Body of pancreas (tissue), 4 donors: ENCODE data around the gene CADM1. TPM values are rescaled to one million over a fixed set of nuclear protein-coding genes. Genes with fewer than 3 reads are reported as not detected.

Source experiments
- ATAC-seq: fragments of 150-250 bp; one replicate; pipeline ENCODE4 v1.9.1; 2016
- DNase-seq, 4 donors: peaks; one replicate each; pipeline ENCODE4 v3.0.0-alpha.2; 2019
- H3K27ac ChIP-seq, 4 donors: fragments of 200-600 bp; sonication (generic); 1 replicate in 3 of 4; 2 replicates in 1 of 4; pipeline versions ENCODE4 v1.5.1 to v1.6.1; 2016 to 2019; ENCODE audit warnings: mild to moderate bottlenecking in 1 of 4, mixed read lengths in 1 of 4, moderate library complexity in 1 of 4
- H3K27me3 ChIP-seq, 2 donors: fragments of 200-600 bp; sonication (generic); one replicate each; pipeline ENCODE4 v1.6.0; 2016; ENCODE audit warnings: mild to moderate bottlenecking in 1 of 2
- H3K36me3 ChIP-seq, 2 donors: fragments of 200-600 bp; sonication (generic); replicated peaks in 1 of 2; 2 replicates each; pipeline ENCODE4 v1.5.1; 2016; ENCODE audit warnings: low read depth in 2 of 2; ENCODE audit not compliant: insufficient read depth in 1 of 2
- H3K4me1 ChIP-seq: fragments of 200-600 bp; sonication (generic); one replicate; pipeline ENCODE4 v1.6.0; 2016
- H3K4me3 ChIP-seq, 2 donors: fragments of 200-600 bp; sonication (generic); 1 replicate in 1 of 2; 2 replicates in 1 of 2; pipeline ENCODE4 v1.5.1; 2016 to 2019
- H3K9me3 ChIP-seq, 3 donors: fragments of 200-600 bp; sonication (generic); 1 replicate in 2 of 3; 2 replicates in 1 of 3; pipeline ENCODE4 v1.5.1; 2016
- CTCF ChIP-seq, 7 experiments: fragments of 450-650 bp in 4 of 7; fragments of 200-600 bp in 3 of 7; sonication (generic) in 3 of 7; IDR thresholded peaks; one replicate each; pipeline ENCODE4 v1.5.1; 2016 to 2019; ENCODE audit warnings: antibody characterized with exemption in 7 of 7
- POLR2A ChIP-seq, 3 donors: fragments of 450-650 bp; IDR thresholded peaks; one replicate each; pipeline ENCODE4 v1.6.1; 2016; ENCODE audit warnings: antibody characterized with exemption in 3 of 3, mild to moderate bottlenecking in 2 of 3
- WGBS, 2 donors: methylation state at CpG; one replicate each; pipeline ENCODE4 v1.1.5; 2017; 5-methylcytosine and 5-hydroxymethylcytosine counted together
- intact Hi-C: fragments of 100-400 bp; cut with DNase I; formaldehyde crosslinking; loops from one replicate; pipeline ENCODE4 v1.15.1; 2023
- total RNA-seq, 2 donors: library from RNA; depleted of rRNA; stranded (reverse); fragments of >200 nt; gene quantifications; one replicate each; pipeline ENCODE4 v1.1.0, GENCODE V29; 2016

CADM1 gene
- total RNA-seq, 2 donors from 2014 or later, result 12.5 to 13.7 TPM

GRCh38 chr11:115452241-115452640 is 52.0 kb downstream of the CADM1 start:
- ATAC-seq (no peak), DNase-seq (no peak)
- intact Hi-C loops, result no loop called here
- 23 to 30% methylated on average over 3 of the region's 3 CpGs for WGBS, 2 donors
- Histone ChIP-seq H3K9me3 (peaks cover 0 to 6% (median 0%) of the 10 kb centered on the region in 3 donors), H3K36me3 (no peaks in the 10 kb centered on the region), H3K4me3 (no peak overlapping the region), H3K27me3 (no peaks in the 10 kb centered on the region), H3K27ac (no peak overlapping the region), H3K4me1 (no peaks in the 10 kb centered on the region)
- TF ChIP-seq CTCF (IDR thresholded peaks at IDR 0.05), result no peak
- no peak for TF ChIP-seq POLR2A (IDR thresholded peaks at IDR 0.05)

- no peak for ATAC-seq
Measured at GRCh38 chr11:115450519-115450918, 53.7 kb downstream of the CADM1 start.

GRCh38 chr11:115447273-115447864 is 56.8 kb downstream of the CADM1 start:
- Histone ChIP-seq H3K4me1 (no peaks in the 10 kb centered on the region), H3K27ac (no peak overlapping the region), H3K4me3 (no peak overlapping the region), H3K36me3 (no peaks in the 10 kb centered on the region), H3K27me3 (no peaks in the 10 kb centered on the region), H3K9me3 (peaks cover 0 to 6% (median 0%) of the 10 kb centered on the region in 3 donors)
- DNase-seq (no peak), ATAC-seq (no peak)
- intact Hi-C loops, result no loop called here
- WGBS, 2 donors, result 57 to 80% methylated on average over 2 of the region's 2 CpGs
- TF ChIP-seq CTCF (IDR thresholded peaks at IDR 0.05) (no peak), POLR2A (IDR thresholded peaks at IDR 0.05) (no peak)

More at GRCh38 chr11:115450519-115450918, 53.7 kb downstream of the CADM1 start:
- WGBS, 2 donors, result 67 to 74% methylated on average over 4 of the region's 4 CpGs
- Histone ChIP-seq H3K4me3 (no peak overlapping the region), H3K4me1 (no peaks in the 10 kb centered on the region), H3K27me3 (no peaks in the 10 kb centered on the region), H3K27ac (no peak overlapping the region), H3K9me3 (peaks cover 0 to 6% (median 0%) of the 10 kb centered on the region in 3 donors), H3K36me3 (no peaks in the 10 kb centered on the region)
- no peak for TF ChIP-seq POLR2A (IDR thresholded peaks at IDR 0.05)
- no peak for TF ChIP-seq CTCF (IDR thresholded peaks at IDR 0.05)
- intact Hi-C loops, result no loop called here
- no peak for DNase-seq

GRCh38 chr11:115446214-115446613 is 58.0 kb downstream of the CADM1 start:
- TF ChIP-seq POLR2A (IDR thresholded peaks at IDR 0.05) (no peak), CTCF (IDR thresholded peaks at IDR 0.05) (no peak)
- Histone ChIP-seq H3K4me1 (no peaks in the 10 kb centered on the region), H3K4me3 (no peak overlapping the region), H3K27me3 (no peaks in the 10 kb centered on the region), H3K9me3 (peaks cover 0 to 6% (median 0%) of the 10 kb centered on the region in 3 donors), H3K36me3 (no peaks in the 10 kb centered on the region), H3K27ac (no peak overlapping the region)
- DNase-seq (no peak), ATAC-seq (no peak)
- 47 to 55% methylated on average over 1 of the region's 1 CpG for WGBS, 2 donors
- intact Hi-C loops, result no loop called here

GRCh38 chr11:115444542-115444941 is 59.7 kb downstream of the CADM1 start:
- Histone ChIP-seq H3K4me1 (no peaks in the 10 kb centered on the region), H3K27ac (no peak overlapping the region), H3K27me3 (no peaks in the 10 kb centered on the region), H3K4me3 (no peak overlapping the region), H3K36me3 (no peaks in the 10 kb centered on the region), H3K9me3 (peaks cover 0 to 6% (median 0%) of the 10 kb centered on the region in 3 donors)
- DNase-seq (no peak), ATAC-seq (no peak)
- WGBS, 2 donors, result 47 to 54% methylated on average over 5 of the region's 5 CpGs
- TF ChIP-seq CTCF (IDR thresholded peaks at IDR 0.05), result no peak
- no peak for TF ChIP-seq POLR2A (IDR thresholded peaks at IDR 0.05)
- intact Hi-C loops, result no loop called here
